K562 (cell line): ENCODE data around the gene NTM. TPM values are rescaled to one million over a fixed set of nuclear protein-coding genes. Genes with fewer than 3 reads are reported as not detected.

Source experiments
- ATAC-seq: fragments of 200-7000 bp; cut with Tn5 transposase; 3 replicates; pipeline ENCODE4 v1.9.1; 2020; ENCODE audit warnings: moderate library complexity
- BruUV-seq: library from RNA; stranded (reverse); fragments of 400-500 nt; replicated peaks from 2 replicates; lab custom pipeline; 2021; lab: Mats Ljungman, UMichigan
- CTCF ChIA-PET: fragments of 300-600 bp; formaldehyde crosslinking; extraction: SDS; loops from one replicate; lab custom pipeline; 2021; ENCODE audit warnings: low intra/inter-chr PET ratio; lab: Yijun Ruan, JAX
- POLR2A ChIA-PET: fragments of 300-600, 350-650 bp; sonication (Branson Sonifier 250); formaldehyde crosslinking; extraction: SDS; loops from one replicate; lab custom pipeline; 2021; ENCODE audit warnings: antibody characterized with exemption, inconsistent platforms; lab: Yijun Ruan, JAX
- DNase-seq, 4 experiments: peaks; one replicate each; pipeline versions ENCODE4 v3.0.0 to v3.0.0-alpha.2; 2011 to 2018; ENCODE audit warnings: low spot score in 3 of 4, mixed read lengths in 3 of 4; ENCODE audit errors: extremely low read depth in 1 of 4
- FAIRE-seq: peaks from 2 replicates; lab custom pipeline; 2011; peaks lifted over from hg19 to GRCh38; lab: Jason Lieb, UNC
- H2AFZ ChIP-seq: 2 replicates; pipeline ENCODE4 v1.6.0; 2011; ENCODE audit warnings: low read depth, low read length, control low read depth, inconsistent platforms
- H3K27ac ChIP-seq: fragments of 200-600 bp; 3 replicates; pipeline ENCODE4 v1.8.0; 2011; ENCODE audit warnings: low read depth, mild to moderate bottlenecking, control low read depth, inconsistent platforms, low read length, moderate library complexity, mixed read lengths; ENCODE audit errors: extremely low read depth
- H3K27me3 ChIP-seq, 2 experiments: fragments of 300-600 bp in 1 of 2; 2 replicates in 1 of 2; 3 replicates in 1 of 2; pipeline versions ENCODE4 v1.6.0 to v1.8.0; 2011; ENCODE audit warnings: inconsistent platforms in 2 of 2, low read length in 2 of 2, mild to moderate bottlenecking in 1 of 2, mixed read lengths in 1 of 2, moderate library complexity in 1 of 2; ENCODE audit not compliant: control insufficient read depth in 2 of 2, insufficient read depth in 2 of 2
- H3K36me3 ChIP-seq: fragments of 300-600 bp; 3 replicates; pipeline ENCODE4 v1.8.0; 2011; ENCODE audit warnings: mild to moderate bottlenecking, low read length, inconsistent platforms; ENCODE audit not compliant: control insufficient read depth, insufficient read depth
- H3K4me1 ChIP-seq, 2 experiments: fragments of 200-600 bp in 1 of 2; replicated peaks in 1 of 2; 2 replicates in 1 of 2; 3 replicates in 1 of 2; pipeline versions ENCODE4 v1.5.1 to v1.8.0; 2011; ENCODE audit warnings: inconsistent platforms in 2 of 2, low read length in 2 of 2, mild to moderate bottlenecking in 1 of 2, mixed read lengths in 1 of 2, moderate library complexity in 1 of 2; ENCODE audit not compliant: control insufficient read depth in 2 of 2, insufficient read depth in 2 of 2
- H3K4me2 ChIP-seq: 2 replicates; pipeline ENCODE4 v1.6.1; 2011; ENCODE audit warnings: low read length, control low read depth, inconsistent platforms, mixed read lengths; ENCODE audit not compliant: insufficient read depth
- H3K4me3 ChIP-seq: fragments of 200-600 bp; sonication (generic), shearing (Covaris generic); 2 replicates; pipeline ENCODE4 v1.5.1; 2016; ENCODE audit warnings: control low read depth, inconsistent platforms
- H3K79me2 ChIP-seq: fragments of 200-600 bp; 3 replicates; pipeline ENCODE4 v1.8.0; 2011; ENCODE audit warnings: low read length, inconsistent platforms; ENCODE audit not compliant: control insufficient read depth, insufficient read depth
- H3K9ac ChIP-seq, 2 experiments: 2 replicates each; pipeline versions ENCODE4 v1.6.0 to v1.6.1; 2011; ENCODE audit warnings: low read depth in 2 of 2, low read length in 2 of 2, control low read depth in 1 of 2, inconsistent platforms in 1 of 2, mild to moderate bottlenecking in 1 of 2, mixed read lengths in 1 of 2; ENCODE audit not compliant: insufficient read depth in 1 of 2
- H3K9me1 ChIP-seq: one replicate; pipeline ENCODE4 v1.6.0; 2011; ENCODE audit warnings: inconsistent platforms, mild to moderate bottlenecking, low read length, moderate library complexity; ENCODE audit not compliant: control insufficient read depth, insufficient read depth
- H3K9me3 ChIP-seq: replicated peaks from 2 replicates; pipeline ENCODE4 v1.5.1; 2011; ENCODE audit warnings: low read depth, low read length, inconsistent platforms; ENCODE audit not compliant: control insufficient read depth, insufficient read depth
- H4K20me1 ChIP-seq: replicated peaks from 2 replicates; pipeline ENCODE4 v1.6.1; 2011; ENCODE audit warnings: low read length, inconsistent platforms, mixed read lengths; ENCODE audit not compliant: control insufficient read depth, insufficient read depth
- ADNP ChIP-seq: fragments of 200-800 bp; sonication (Bioruptor generic); IDR thresholded peaks from 2 replicates; pipeline ENCODE4 v1.6.1; 2016; ENCODE audit warnings: missing genetic modification characterization, missing compliant biosample characterization
- BCLAF1 ChIP-seq, 2 experiments: fragments of 450-650 bp in 1 of 2; IDR thresholded peaks; 2 replicates each; pipeline ENCODE4 v1.6.1; 2011 to 2017; ENCODE audit warnings: low read depth in 2 of 2, antibody characterized with exemption in 1 of 2, borderline replicate concordance in 1 of 2, low read length in 1 of 2, mild to moderate bottlenecking in 1 of 2, mixed read lengths in 1 of 2; ENCODE audit not compliant: control insufficient read depth in 1 of 2
- GABPA ChIP-seq: fragments of 200-800 bp; sonication (Bioruptor generic); conservative IDR thresholded peaks from 2 replicates; pipeline ENCODE4 v1.6.1; 2016; ENCODE audit warnings: low read depth, missing genetic modification characterization, missing compliant biosample characterization
- NCOR1 ChIP-seq: fragments of 450-650 bp; IDR thresholded peaks from 2 replicates; pipeline ENCODE4 v1.6.1; 2016; ENCODE audit warnings: mild to moderate bottlenecking, moderate library complexity
- NEUROD1 ChIP-seq: fragments of 150-350 bp; IDR thresholded peaks from 2 replicates; pipeline ENCODE4 v1.6.1; 2014; ENCODE audit warnings: borderline replicate concordance, low read length, low read depth; ENCODE audit not compliant: partially characterized antibody
- NFE2L1 ChIP-seq: fragments of 450-650 bp; IDR thresholded peaks from 2 replicates; pipeline ENCODE4 v1.6.1; 2016; ENCODE audit warnings: missing genetic modification characterization, low read depth, mild to moderate bottlenecking, missing compliant biosample characterization, moderate library complexity, borderline replicate concordance
- POLR3A ChIP-seq: IDR thresholded peaks from 2 replicates; pipeline ENCODE4 v1.6.1; 2011; ENCODE audit warnings: borderline replicate concordance, mild to moderate bottlenecking, moderate library complexity; ENCODE audit not compliant: insufficient read length, insufficient read depth; ENCODE audit errors: extremely low read depth
- SMAD1 ChIP-seq: fragments of 150-350 bp; IDR thresholded peaks from 2 replicates; pipeline ENCODE4 v1.6.1; 2014; ENCODE audit warnings: low read length, low read depth; ENCODE audit not compliant: partially characterized antibody
- TRIM24 ChIP-seq, 2 experiments: fragments of 450-650 bp; IDR thresholded peaks; 2 replicates each; pipeline ENCODE4 v1.6.1; 2016
- ZNF143 ChIP-seq: sonication (generic); formaldehyde crosslinking; IDR thresholded peaks from 2 replicates; pipeline ENCODE4 v1.9.0; 2022; ENCODE audit warnings: mild to moderate bottlenecking, missing genetic modification reagents
- WGBS: fragments of 100-300 bp; shearing (Covaris generic); methylation state at CpG from one replicate; pipeline ENCODE4 v1.1.6; 2016; ENCODE audit warnings: low coverage, mixed read lengths; ENCODE audit not compliant: insufficient coverage; ENCODE audit errors: missing lambda C conversion rate; 5-methylcytosine and 5-hydroxymethylcytosine counted together
- in situ Hi-C: fragments of 300-500 bp; cut with MboI; formaldehyde crosslinking; loops from 4 replicates; pipeline ENCODE4 v1.15.0; 2018; ENCODE audit warnings: inconsistent platforms, mixed read lengths
- intact Hi-C: fragments of 100-400 bp; cut with micrococcal nuclease; formaldehyde crosslinking; loops from 2 replicates; pipeline ENCODE4 v1.14.2; 2022
- polyA plus RNA-seq, 8 experiments: library from polyadenylated mRNA; depleted of rRNA in 4 of 8; stranded (reverse) in 5 of 8; unstranded in 3 of 8; fragments of >200 nt; fragmentation: Nextera tagmentation in 2 of 8; fragmentation: Illumina TruSeq in 1 of 8; extraction: Ambion mirVana in 2 of 8; extraction: Trizol in 1 of 8; gene quantifications; 2 replicates each; pipeline versions ENCODE4 v1.2.1 to v1.2.3, GENCODE V29; 2011 to 2014; ENCODE audit warnings: inconsistent platforms in 1 of 8, missing spikeins in 1 of 8
- total RNA-seq, 7 experiments: library from RNA; depleted of rRNA in 6 of 7; stranded (reverse); fragments of >200 nt in 6 of 7; fragmentation: Illumina TruSeq in 2 of 7; extraction: Trizol in 2 of 7; gene quantifications; 2 replicates each; pipeline versions ENCODE4 v1.2.1 to v1.2.3, GENCODE V29; 2011 to 2021; ENCODE audit warnings: low replicate concordance in 1 of 7
- TF ChIP-seq, protein P1 (sequence below): fragments of 250-450 bp; sonication (Bioruptor Pico); IDR thresholded peaks from 2 replicates; pipeline ENCODE4 v1.8.0; 2022; ENCODE audit warnings: inconsistent platforms
- TF ChIP-seq, protein P2 (sequence below), 3 experiments: fragments of 200-800 bp in 1 of 3; fragments of 250-450 bp in 1 of 3; fragments of 450-650 bp in 1 of 3; sonication (Bioruptor Pico) in 1 of 3; sonication (Bioruptor generic) in 1 of 3; formaldehyde crosslinking in 1 of 3; IDR thresholded peaks; 2 replicates each; pipeline versions ENCODE4 v1.6.1 to v1.8.0; 2016 to 2022; ENCODE audit warnings: mild to moderate bottlenecking in 2 of 3, missing genetic modification characterization in 2 of 3, missing compliant biosample characterization in 1 of 3, moderate library complexity in 1 of 3

The NTM gene
- total and polyA plus RNA-seq, 9 of the 15 experiments (the other 6 are each of a cell fraction or from before 2014, with no cell fraction given): not detected

- no peak for TF ChIP-seq BCLAF1 (IDR thresholded peaks at IDR 0.05; ENCODE audit: borderline replicate concordance in 1 of 2, control insufficient read depth in 1 of 2, low read depth in 2 of 2, low read length in 1 of 2)
- no peak for TF ChIP-seq ADNP (tag)
Measured at GRCh38 chr11:132240374-132240773, 870.0 kb downstream of the NTM start (continued).

GRCh38 chr11:132242632-132243031 is 872.2 kb downstream of the NTM start:
- in situ Hi-C loops: no loop called here
- Histone ChIP-seq H3K27ac (no peak overlapping the region), H3K4me1 (no peaks in the 10 kb centered on the region), H3K9me1 (no peaks in the 10 kb centered on the region), H3K9me3 (no peaks in the 10 kb centered on the region), H4K20me1 (no peaks in the 10 kb centered on the region), H2AFZ (no peak overlapping the region), H3K79me2 (no peaks in the 10 kb centered on the region), H3K4me2 (no peak overlapping the region), H3K36me3 (no peaks in the 10 kb centered on the region), H3K4me3 (no peak overlapping the region), H3K27me3 (no peaks in the 10 kb centered on the region), H3K9ac (no peak overlapping the region)
- no TSS peak for BruUV-seq
- WGBS: 0% methylated on average over 5 of the region's 5 CpGs
- DNase-seq (no peak), ATAC-seq (no peak), FAIRE-seq (no peak)
- intact Hi-C loops: no loop called here
- ChIA-PET POLR2A (no interaction called here), CTCF (no interaction called here)
- TF ChIP-seq GABPA (tag) (no peak), TRIM24 (IDR thresholded peaks at IDR 0.05) (no peak), ZNF143 (CRISPR knock-in tag) (no peak), NCOR1 (no peak), POLR3A (no peak), NFE2L1 (tag) (no peak), NEUROD1 (no peak), SMAD1 (no peak)
- TF ChIP-seq, protein P1, sequence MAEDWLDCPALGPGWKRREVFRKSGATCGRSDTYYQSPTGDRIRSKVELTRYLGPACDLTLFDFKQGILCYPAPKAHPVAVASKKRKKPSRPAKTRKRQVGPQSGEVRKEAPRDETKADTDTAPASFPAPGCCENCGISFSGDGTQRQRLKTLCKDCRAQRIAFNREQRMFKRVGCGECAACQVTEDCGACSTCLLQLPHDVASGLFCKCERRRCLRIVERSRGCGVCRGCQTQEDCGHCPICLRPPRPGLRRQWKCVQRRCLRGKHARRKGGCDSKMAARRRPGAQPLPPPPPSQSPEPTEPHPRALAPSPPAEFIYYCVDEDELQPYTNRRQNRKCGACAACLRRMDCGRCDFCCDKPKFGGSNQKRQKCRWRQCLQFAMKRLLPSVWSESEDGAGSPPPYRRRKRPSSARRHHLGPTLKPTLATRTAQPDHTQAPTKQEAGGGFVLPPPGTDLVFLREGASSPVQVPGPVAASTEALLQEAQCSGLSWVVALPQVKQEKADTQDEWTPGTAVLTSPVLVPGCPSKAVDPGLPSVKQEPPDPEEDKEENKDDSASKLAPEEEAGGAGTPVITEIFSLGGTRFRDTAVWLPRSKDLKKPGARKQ (CRISPR knock-in tag): no peak
- TF ChIP-seq, protein P2, sequence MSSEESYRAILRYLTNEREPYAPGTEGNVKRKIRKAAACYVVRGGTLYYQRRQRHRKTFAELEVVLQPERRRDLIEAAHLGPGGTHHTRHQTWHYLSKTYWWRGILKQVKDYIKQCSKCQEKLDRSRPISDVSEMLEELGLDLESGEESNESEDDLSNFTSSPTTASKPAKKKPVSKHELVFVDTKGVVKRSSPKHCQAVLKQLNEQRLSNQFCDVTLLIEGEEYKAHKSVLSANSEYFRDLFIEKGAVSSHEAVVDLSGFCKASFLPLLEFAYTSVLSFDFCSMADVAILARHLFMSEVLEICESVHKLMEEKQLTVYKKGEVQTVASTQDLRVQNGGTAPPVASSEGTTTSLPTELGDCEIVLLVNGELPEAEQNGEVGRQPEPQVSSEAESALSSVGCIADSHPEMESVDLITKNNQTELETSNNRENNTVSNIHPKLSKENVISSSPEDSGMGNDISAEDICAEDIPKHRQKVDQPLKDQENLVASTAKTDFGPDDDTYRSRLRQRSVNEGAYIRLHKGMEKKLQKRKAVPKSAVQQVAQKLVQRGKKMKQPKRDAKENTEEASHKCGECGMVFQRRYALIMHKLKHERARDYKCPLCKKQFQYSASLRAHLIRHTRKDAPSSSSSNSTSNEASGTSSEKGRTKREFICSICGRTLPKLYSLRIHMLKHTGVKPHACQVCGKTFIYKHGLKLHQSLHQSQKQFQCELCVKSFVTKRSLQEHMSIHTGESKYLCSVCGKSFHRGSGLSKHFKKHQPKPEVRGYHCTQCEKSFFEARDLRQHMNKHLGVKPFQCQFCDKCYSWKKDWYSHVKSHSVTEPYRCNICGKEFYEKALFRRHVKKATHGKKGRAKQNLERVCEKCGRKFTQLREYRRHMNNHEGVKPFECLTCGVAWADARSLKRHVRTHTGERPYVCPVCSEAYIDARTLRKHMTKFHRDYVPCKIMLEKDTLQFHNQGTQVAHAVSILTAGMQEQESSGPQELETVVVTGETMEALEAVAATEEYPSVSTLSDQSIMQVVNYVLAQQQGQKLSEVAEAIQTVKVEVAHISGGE (CRISPR knock-in tag; IDR thresholded peaks at IDR 0.05): no peak
